SKM-1 treated with dmso at 0.1 percent for 144 hours (cell line): ENCODE measurements around the gene PELO.

Experiments used
- DNase-seq: peaks from one replicate; lab custom pipeline; 2025; ENCODE audit not compliant: unreplicated experiment; lab: John Stamatoyannopoulos, UW

The PELO gene

DNA sequence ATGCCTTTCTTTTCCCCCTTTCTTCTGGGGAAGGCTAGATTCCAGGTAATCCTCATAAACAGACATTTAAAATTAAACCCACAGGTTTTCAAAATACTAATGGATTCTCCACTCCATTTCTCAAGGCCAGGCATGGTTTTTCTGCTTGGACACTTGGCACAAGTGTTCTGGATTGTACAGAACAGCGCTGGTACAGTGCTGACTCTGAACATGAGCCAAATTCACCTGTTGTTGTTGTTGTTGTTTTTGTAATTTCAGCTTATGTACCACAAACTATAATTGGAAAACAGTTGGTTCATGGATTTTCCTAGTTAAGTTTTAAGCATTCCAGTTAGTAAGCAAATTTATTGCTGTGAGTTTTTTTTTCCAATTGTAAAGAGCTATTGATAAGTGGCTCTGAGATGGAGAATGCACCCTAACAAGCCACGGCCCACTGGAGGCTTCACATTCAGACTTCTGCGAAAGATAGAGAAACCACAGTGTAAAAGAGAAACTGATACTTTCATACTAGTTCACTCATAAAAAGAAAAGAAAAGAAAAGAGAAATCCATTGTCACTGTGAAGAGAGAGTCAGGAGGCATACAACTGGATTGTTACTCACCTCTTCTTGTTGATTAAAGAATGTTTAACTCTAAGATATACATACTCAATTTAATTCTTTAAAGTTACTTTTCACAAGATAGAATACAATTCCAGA lies 16.2 kb upstream of the PELO start:
- DNase-seq, result no peak

DNA sequence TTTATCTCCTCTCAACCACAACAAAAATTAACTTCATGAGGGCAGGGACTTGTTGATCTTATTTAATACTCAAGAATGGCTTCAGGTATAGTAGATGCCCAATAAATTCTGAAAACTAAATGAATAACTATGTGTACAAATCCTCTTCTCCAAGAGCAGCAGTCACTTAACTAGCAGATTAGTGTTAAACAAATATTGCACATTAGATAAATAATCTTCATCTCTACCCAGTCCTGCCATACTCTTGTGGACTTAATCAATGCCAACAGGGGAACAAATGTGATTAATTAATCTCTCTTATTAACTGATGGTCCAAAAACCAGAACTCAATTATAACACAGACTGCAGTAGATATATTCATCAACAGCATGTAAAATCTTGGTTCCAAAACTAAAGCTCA lies 15.0 kb upstream of the PELO start:
- DNase-seq, result no peak

DNA sequence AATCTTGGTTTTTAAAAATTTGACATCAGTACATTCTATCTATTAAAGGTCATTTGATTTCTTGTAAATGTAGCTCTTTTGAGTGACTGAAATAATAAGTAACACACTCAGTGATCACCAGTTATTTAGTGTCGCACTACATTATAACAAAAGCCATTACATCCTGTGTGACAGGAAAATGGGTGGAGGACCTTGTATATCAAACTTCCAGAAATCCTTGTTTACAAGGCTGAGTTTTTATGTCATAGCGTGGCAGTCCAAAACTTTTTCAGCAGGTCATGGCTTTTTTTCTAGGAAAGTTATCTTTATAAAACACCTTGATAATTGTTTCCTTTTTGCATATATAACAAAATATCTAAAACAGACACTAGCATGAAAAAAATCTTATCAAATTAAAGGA lies 14.4 kb upstream of the PELO start:
- no peak for DNase-seq

DNA sequence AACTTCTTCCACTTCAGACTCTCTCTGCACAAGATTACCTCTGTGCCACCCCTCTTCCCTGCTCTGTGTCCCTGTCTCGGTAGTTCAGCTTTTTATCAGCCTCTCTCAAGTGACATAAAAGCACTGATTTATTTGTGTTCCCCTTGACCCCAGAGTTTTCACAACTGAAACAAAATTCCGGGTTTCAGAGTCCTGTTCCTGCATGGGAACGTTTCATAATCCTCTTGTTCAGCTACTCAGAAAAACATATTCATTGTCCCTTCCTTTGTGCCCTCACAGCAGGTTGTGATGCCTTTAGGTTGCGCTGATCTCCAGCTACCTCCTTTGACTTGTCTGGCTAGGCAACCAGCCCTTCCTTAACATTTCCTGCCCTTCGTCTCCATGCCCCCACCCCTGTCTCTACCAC lies 13.7 kb upstream of the PELO start:
- DNase-seq, result no peak

DNA sequence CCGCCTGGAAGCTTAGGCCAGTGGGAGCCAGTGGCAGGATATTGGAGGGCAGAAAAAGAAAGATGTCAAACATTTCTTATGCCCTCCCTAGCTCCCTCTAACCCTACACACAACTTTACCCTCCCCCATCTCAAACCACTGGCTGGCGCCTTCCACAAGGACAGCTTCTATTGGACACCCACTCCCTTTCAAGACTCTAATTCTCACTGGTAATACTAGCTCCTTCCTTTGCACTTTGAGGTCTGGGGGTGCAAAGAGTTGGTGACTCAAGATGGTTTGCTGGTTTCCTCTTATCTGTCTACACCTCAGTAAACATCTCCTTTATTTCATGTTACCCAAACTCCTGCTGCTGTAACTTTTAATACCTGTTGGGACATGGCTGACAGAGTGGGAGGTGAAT lies 11.6 kb upstream of the PELO start:
- peak; percentile 60 for DNase-seq

DNA sequence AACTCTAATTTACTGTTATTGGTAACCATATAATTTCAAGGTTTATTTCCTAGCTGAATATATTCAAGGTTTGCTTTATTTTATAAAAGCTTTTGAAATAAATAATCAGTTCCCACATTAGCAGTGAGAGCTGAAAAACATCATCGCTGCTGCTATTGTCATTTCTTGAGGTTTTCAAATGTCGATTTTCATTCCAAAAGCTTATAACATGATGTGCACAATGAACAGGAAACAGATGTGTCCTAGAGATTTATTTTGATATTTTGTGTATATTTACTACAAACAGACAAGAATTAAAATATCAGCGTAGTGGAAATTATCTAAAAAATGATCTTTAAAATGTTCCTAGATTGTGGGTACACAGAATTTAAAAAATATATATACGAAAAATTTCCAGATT lies 10.5 kb upstream of the PELO start:
- no peak for DNase-seq

DNA sequence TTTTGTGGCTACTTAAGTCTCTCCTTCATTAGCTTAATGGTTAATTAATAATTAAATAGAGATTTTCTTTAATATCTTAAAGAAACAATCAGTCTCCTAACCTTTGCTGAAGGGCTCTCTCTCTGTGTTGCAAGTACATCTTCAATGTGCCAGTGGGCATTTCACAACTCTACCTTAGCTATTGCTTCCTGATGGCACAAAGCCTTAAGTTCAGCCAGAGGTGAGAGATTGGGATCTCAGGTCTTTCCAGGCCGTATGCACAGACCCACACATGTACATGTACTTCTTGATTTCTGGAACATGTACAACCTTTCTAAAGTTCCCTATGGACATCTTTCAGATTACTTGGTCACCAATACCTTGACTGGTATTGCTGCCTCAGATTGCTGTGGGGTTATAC lies 8.9 kb upstream of the PELO start:
- DNase-seq, result peak; percentile 17

DNA sequence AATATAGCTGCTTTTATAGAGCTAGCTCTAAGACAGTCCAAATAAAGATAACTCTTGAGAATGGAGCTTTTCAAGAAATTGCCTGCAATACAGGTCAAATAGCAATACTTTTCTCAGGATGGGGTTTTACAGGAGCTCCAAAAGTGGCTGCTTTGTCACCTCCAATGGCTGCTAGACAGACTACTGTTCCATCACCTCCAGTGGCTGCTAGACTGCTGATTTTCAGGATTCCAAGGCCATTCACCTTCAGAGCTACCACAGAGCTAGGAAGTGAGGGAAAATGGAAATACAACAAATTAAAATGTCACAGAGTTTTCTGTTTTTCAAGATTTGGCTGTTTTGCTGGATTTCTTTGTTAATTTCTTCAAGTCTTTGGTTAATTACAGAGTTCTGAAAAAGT lies 8.5 kb upstream of the PELO start:
- DNase-seq, result no peak

DNA sequence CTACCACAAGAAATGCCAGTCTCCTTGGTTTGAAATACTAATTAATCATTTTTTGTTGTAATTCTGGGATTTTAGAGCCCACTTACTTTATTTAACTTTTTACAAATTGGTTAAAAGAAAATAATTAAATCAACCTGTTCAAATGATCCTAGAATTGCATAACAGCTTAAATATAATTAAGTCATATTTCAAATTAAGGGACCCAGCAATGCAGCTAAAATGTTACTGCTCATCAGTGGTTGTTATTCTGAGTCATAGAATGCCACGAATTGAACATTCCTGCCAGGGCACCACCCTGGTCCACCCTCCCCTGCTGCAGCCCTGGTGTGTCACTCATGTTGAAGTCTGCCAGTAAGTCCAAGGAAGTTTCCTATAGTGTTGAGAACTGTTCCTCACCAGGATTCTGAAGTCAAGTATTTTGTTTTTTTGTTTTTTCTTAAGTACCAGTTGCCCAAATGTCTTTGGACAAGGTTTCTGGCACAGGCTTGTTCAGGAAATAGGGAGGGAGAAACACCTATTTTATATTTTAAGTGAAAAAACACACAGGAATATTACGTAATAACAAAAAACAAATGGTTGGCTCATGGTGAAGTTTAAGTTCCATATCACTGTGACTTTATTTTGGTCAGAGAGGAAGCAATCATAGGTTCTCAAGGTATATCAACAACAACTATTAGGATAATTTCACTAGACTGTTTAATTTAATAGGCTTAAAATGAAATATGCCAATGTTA lies 4.3 kb upstream of the PELO start:
- DNase-seq, result no peak

DNA sequence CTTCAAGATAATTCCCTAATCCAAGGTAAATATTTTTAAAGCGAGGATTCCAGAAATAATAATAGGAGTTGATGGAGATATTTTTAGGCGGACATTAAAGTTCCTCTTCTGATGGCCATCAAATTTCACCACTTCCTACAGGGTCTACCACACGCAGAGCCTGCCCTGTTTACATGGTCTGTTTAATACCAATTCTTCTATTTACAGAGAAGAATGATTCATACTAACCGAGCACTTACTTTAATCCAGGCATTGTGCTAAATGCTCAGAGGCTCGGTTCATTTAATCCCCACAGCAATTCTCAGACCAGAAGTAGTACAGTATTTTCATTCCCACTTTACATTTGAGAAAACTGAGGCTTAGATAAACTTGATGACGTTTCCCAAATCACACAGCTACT lies 3.0 kb upstream of the PELO start:
- DNase-seq, result no peak

DNA sequence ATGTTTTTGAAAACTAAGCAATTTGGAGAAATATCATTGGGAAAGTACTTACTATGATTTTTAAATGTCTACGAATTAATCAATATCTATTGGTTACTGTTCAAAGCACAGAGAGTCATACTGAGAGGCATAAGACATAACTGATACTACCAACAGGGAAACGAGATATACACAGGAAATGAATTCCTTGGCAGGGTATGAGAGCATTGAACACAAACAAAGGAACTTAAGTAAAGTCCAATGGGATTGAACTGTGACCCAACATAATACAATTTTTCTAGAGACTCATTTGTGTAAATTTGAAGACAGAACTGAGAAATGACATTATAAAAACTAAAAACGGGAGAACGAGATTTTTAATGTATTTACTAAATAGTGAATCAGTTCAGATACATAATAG lies 1.3 kb upstream of the PELO start:
- DNase-seq, result no peak

DNA sequence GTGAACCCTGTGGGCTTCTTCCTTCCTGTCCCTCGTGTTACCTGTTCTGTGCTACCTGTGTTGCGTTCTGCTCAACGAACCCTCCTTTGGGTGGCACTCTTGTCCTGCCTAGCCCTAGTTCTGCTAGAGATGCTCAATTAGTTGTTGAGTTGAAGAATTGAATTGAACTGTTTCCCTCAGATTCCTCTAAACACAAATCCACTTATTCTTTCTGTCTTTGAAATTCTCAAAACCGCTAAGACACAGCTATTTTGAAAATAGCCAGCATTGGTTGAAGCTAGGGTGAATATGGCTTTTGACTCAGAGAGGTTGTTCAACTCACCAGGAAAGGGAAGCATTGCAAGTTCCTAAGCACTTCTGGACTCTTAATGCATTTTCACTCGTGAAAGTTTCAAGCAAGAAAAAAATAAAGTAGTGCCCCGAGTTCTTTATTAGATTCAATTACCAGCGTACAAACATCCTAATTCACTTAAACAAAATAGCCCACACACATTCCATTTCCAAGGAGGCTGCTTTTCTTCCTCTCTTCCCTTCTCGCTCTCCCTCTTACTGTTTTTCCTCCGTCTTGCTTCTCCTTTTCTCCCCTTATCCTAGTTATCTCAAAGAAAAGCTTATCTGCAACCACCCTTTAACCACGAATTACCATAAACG lies 642 bp upstream of the PELO start:
- DNase-seq, result no peak

DNA sequence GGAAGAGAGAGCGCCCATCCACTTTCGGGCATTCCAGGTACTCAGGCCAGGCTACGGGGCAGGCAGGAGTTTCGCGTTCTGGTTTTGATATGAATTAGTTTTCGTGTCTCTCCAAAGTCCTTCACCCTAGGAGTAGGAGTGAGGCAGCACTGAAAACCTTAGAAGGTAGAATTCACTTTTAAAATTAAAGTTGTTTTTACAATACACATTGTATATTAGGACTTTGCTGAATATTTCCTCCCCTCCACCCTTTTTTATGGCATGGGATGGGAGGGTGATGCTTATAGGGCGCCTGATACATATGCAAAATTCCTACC lies 747 bp downstream of the PELO start:
- DNase-seq, result no peak

DNA sequence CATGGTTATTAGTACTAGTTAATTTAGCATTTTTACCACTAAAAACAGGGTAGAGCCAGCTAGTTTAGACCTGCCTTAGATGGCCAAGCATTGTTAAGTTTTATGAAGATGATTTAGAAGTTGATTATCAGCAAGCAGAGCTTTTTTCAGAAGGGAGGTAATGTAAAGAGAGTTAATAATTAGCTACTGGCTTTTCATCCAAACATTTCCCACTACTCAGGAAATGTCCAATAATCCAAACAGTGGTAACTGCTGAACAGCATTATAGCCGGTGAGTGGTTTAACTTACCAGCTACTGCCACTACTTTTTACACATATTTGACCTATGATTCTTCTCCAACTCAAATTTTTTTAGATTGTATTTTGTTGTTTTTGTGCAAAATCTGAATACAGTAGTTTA lies 1.7 kb downstream of the PELO start:
- DNase-seq, result no peak

DNA sequence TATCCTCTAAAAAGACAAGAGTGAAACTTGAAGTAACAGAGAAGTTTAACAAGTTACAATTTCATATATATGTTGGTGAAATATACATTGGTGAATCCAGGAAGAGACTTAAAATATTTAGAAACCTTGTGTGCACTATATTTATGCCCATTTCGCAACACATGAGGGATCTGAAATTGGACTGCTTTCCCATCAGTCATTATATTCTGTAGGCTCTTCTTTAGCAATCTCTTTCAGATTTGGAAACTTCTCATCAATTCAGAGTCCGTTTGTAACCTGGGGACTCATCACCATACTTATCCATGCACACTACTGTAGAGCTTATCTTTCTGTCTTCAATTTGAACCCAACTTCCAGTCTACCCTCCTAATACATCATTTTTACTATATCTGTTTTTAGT lies 2.1 kb downstream of the PELO start:
- no peak for DNase-seq

DNA sequence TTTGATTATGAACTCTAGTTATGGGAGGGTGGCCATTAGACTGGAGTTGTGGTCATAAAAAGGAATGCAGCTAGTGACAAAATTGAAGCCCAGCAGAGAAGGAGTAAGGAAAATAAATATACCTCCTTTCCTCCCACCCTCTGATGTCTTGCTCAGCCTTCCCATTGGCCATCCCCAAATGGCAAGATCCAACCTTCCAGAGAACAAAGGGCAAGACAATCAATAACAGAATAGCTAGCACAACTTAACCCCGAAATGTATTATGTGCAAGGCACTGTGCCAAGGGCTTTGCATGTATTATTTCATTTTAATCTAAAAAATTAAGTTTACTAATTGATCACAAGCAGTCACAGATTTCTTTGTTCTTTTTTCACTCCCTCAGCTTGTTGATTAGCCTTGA lies 3.6 kb downstream of the PELO start:
- DNase-seq, result no peak

DNA sequence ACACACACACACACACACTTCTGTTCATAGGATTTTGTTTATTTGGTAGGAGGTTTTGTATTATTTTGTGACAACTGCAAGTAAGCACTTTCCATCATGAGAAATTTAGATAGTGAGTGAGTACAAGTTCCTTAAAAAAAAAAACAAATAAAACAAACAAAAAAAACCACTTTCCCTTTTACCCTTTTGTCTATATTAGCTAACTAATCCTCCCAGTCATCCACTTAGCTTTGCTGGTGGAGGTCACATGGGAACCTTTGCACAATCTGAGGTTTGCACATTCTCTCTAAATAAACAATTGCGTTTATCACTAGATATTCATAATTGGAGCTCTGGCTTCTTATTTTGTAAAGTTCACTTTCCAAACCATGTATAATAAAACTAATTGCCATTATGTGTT lies 6.8 kb downstream of the PELO start:
- DNase-seq, result no peak

DNA sequence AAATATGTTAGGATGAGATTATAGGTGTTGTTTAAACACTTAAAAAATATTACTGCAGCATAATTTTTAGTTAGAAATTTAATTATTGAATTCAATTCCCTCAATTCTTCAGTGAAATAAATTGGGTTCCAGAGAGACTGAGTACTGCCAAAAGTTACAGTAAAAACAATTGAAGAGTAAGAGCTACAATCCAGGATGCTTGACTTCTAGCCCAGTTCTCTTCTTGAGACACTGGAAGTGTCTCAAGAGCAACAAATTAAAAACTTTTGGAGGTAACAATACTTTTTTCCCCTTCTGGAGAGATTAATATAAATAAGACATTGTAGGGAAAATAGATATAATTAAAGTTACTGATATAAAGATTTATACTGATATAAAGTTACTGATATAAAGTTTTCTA lies 8.3 kb downstream of the PELO start:
- no peak for DNase-seq

DNA sequence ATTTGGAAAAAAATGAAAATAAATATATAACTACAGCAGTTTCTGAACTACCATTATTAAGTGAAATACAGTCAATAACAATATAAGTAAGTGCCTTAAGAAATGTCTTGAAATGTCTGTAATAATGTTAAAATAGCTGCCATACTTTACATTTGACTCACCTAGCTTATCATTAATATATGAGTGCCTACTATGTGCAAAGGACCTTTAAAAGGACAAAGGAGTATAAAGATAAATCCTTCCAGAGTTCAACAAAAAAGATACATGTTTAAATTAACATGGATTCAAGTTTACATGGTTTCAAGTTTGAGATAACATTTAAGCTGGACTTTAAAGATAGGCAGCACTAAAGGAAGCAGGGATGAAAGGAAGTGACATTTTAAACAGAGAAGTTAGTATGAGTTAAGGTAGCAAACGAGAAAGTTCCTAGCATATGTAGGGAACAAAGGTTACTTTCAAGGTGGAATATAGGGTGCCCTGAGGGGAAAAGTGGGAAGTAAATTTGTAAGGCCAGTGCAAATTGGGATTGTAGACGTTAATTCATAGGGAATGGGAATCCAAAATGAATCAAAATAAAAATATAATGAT lies 8.9 kb downstream of the PELO start:
- no peak for DNase-seq

DNA sequence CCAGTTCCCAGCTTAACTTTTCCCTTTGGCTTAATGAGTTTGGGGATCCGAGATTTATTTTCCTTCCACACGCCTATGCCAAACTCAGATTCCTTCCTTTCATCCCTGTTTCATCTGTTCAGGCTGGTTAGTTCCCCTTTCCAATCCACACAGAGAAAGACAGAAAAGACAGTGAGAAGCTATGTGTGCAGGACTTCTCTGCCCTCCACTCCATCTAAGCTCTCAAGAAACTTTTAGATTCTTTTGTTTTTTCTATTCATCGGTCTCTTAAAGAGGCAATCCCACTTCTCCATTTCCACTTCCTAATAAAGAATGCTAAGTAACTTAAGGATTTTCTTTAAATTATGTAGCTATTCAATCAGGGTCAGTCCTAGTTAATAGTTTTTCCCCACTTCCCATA lies 11.2 kb downstream of the PELO start:
- no peak for DNase-seq

DNA sequence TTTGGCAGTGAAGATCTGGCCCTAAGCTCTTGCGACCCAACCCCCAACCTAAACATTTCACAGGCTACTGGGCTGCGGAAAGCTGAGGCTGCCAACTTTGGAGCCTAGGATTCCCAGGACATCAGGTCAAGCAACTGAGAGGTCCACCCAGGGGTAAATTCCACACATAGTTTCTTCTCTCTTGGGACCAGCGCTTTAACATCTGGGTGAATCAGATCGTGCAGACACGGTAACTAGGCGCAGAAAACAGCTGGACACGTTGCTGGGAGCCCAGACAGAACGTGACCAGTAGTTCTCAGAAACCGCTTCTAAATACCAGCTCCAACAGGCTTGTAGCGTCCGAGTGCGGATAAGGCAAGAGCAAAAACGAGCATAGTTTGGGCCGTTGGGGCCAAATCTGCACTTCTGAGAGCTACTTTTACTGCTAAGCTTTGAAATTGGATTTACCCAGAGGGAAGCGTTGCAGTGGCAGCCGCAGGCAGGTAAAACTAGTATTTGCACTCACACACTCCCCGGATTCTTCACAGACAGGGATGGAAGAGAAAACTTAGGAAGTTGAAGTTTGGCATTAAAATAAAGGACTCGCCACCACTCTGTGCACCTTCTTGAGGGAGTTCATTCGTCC lies 11.8 kb downstream of the PELO start:
- DNase-seq, result no peak

DNA sequence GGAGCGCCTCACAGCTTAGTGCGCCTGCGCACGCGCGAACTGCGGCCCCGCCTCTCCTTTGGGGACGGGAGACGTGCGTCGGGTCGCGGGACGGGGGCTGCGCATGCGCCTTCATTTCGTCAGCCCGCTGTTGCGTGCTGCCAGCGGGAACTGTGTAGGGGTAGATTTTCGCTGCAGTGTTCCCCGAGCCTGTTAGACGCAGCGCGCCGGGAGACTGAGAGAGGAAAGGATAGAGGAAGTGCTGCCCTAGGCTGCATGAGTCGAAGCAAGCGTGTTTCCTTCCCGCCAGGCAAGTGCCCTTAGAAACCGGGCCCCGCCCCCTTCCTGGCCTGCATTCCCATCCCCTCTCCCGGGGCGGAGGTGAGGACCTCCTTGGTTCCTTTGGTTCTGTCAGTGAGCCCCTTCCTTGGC lies 12.3 kb downstream of the PELO start:
- peak; percentile 97 for DNase-seq
